Stimulated activated CD4-positive, alpha-beta T cell treated with anti-CD3 and anti-CD28 coated beads, Interleukin-4, amount 100 ng/mL, for 4 hours (primary cell): Measurements from ENCODE around the gene ITGB7.
"Not testable (repeated sequence)": the region's sequence is repeated elsewhere in the genome, so short reads cannot be mapped to it uniquely, and the experiment has no call there.

Experiments
- DNase-seq, 2 experiments: peaks; one replicate each; pipeline ENCODE4 v3.0.0-alpha.2; 2020

Gene ITGB7

GRCh38 chr12:53196486-53196885, 10.6 kb downstream of the ITGB7 start:
- DNase-seq, result no peak

- DNase-seq, result no peak
Measured at GRCh38 chr12:53195516-53196420, 11.3 kb downstream of the ITGB7 start.

GRCh38 chr12:53194973-53195372, 12.1 kb downstream of the ITGB7 start:
- no peak for DNase-seq

- no peak for DNase-seq
Measured at GRCh38 chr12:53193985-53194716, 12.9 kb downstream of the ITGB7 start.

GRCh38 chr12:53193040-53193439, 14.0 kb downstream of the ITGB7 start:
- DNase-seq, result no peak

GRCh38 chr12:53192531-53193021, 14.5 kb downstream of the ITGB7 start:
- no peak for DNase-seq

GRCh38 chr12:53191885-53192530, 15.0 kb downstream of the ITGB7 start:
- DNase-seq, result no peak

- DNase-seq, result no peak
Measured at GRCh38 chr12:53191096-53191884, 15.8 kb downstream of the ITGB7 start.

GRCh38 chr12:53190108-53190729, 16.8 kb downstream of the ITGB7 start:
- peak; percentile 45 to 46 for DNase-seq

- no peak for DNase-seq
Measured at GRCh38 chr12:53187145-53187899, 19.7 kb downstream of the ITGB7 start.

GRCh38 chr12:53186745-53187144, 20.3 kb downstream of the ITGB7 start:
- DNase-seq, result no peak

GRCh38 chr12:53185582-53186153, 21.4 kb downstream of the ITGB7 start:
- DNase-seq, result no peak

GRCh38 chr12:53184828-53185227, 22.2 kb downstream of the ITGB7 start:
- DNase-seq, result no peak

GRCh38 chr12:53182903-53183302, 24.1 kb downstream of the ITGB7 start:
- DNase-seq, result no peak

- DNase-seq, result no peak
Measured at GRCh38 chr12:53181935-53182334, 25.1 kb downstream of the ITGB7 start.

- peak; percentile 75 to 78 for DNase-seq
Measured at GRCh38 chr12:53180931-53181645, 26.0 kb downstream of the ITGB7 start.

GRCh38 chr12:53180220-53180930, 26.7 kb downstream of the ITGB7 start, which contains the start of the genes CSAD and ZNF740:
Gene CSAD, minus strand, starts transcription at chr12:53180925. Its CDS starts 7,455 bp downstream, at chr12:53173470.
Gene ZNF740, plus strand, starts transcription at chr12:53180722. Its CDS starts 1,262 bp downstream, at chr12:53181984.
- peak; percentile 97 to 99 for DNase-seq

- no peak for DNase-seq
Measured at GRCh38 chr12:53179687-53180219, 27.3 kb downstream of the ITGB7 start.

- not testable (repeated sequence) for DNase-seq
Measured at GRCh38 chr12:53178803-53179202, 28.2 kb downstream of the ITGB7 start.
